ENCODE results near the gene BCO2.
"Not testable (repeated sequence)": the region's sequence is repeated elsewhere in the genome, so short reads cannot be mapped to it uniquely, and the experiment has no call there.

Gene BCO2

DNA sequence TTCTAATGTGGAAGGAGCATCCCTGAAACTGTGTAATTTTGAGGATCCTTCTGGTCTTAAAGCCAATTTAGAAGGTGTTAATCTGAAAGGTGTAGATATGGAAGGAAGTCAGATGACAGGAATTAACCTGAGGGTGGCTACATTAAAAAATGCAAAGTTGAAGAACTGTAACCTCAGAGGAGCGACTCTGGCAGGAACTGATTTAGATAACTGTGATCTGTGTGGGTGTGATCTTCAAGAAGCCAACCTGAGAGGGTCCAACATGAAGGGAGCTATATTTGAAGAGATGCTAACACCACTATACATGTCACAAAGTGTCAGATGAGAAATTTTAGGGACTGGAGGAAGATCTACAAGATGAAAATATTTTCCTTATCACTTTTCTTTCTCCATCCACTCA lies 7.6 kb downstream of the BCO2 start:
- TF ChIP-seq ZFX (IDR thresholded peaks at IDR 0.05) = no peak
- TF ChIP-seq, protein P1, sequence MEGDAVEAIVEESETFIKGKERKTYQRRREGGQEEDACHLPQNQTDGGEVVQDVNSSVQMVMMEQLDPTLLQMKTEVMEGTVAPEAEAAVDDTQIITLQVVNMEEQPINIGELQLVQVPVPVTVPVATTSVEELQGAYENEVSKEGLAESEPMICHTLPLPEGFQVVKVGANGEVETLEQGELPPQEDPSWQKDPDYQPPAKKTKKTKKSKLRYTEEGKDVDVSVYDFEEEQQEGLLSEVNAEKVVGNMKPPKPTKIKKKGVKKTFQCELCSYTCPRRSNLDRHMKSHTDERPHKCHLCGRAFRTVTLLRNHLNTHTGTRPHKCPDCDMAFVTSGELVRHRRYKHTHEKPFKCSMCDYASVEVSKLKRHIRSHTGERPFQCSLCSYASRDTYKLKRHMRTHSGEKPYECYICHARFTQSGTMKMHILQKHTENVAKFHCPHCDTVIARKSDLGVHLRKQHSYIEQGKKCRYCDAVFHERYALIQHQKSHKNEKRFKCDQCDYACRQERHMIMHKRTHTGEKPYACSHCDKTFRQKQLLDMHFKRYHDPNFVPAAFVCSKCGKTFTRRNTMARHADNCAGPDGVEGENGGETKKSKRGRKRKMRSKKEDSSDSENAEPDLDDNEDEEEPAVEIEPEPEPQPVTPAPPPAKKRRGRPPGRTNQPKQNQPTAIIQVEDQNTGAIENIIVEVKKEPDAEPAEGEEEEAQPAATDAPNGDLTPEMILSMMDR (conservative IDR thresholded peaks at IDR 0.05) = no peak
- H3K27ac ChIP-seq = no peak overlapping the region

DNA sequence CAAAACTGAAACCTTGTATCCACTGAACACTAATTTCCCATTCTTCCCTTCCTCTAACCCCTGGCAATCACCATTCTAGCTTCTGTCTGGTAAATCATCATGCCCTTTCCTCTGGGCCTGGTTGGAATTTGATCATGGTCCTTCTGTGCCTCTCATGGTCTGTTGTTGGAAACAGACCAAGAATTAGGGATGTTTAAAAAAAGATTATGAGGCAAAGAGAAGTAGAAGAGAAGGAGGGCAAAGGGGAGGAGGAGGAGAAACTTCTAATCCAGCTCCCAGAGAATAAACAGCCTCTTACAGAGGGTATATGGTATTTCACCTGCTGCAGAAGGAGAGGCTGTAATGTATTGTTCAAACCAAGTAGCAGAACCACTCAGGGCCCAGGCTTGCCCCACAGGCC lies 10.6 kb downstream of the BCO2 start:
- no peak overlapping the region for H3K27ac ChIP-seq
- TF ChIP-seq ZFX (IDR thresholded peaks at IDR 0.05) = no peak
- TF ChIP-seq, protein P1 (conservative IDR thresholded peaks at IDR 0.05) = no peak

DNA sequence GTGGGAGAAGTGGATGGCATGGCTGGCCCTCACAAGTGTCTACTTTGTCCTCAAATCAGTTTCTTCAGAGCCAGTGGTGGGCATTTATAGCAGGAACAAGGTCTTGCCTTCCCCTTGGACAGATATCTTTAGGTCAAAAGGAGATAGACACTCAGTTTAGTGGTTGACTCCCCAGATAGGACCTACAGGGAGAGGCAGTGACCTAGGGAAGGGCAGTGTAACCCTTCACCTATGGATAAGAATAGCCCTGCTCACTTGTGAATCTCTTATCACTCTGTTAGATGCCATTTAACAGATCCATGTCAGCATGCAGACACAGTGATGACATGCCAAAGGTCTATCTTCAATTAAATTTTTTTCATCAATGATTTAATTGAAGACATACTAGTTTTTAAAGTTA lies 11.0 kb downstream of the BCO2 start:
- no peak overlapping the region for H3K27ac ChIP-seq
- TF ChIP-seq ZFX (IDR thresholded peaks at IDR 0.05) = no peak
- TF ChIP-seq, protein P1 (conservative IDR thresholded peaks at IDR 0.05) = no peak

DNA sequence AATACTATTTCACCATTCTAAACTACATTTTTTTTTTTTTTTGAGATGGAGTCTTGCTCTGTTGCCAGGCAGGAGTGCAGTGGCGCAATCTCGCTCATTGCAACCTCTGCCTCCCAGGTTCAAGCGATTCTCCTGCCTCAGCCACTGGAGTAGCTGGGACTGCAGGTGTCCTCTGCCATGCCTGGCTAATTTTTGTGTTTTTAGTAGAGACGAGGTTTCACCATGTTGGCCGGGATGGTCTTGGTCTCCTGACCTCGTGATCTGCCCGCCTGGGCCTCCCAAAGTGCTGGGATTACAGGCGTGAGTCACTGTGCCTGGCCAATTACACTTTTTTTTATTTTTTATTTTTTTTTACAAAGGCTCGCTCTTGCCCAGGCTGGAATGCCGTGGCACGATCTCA lies 19.8 kb downstream of the BCO2 start:
- not testable (repeated sequence) for H3K27ac ChIP-seq

DNA sequence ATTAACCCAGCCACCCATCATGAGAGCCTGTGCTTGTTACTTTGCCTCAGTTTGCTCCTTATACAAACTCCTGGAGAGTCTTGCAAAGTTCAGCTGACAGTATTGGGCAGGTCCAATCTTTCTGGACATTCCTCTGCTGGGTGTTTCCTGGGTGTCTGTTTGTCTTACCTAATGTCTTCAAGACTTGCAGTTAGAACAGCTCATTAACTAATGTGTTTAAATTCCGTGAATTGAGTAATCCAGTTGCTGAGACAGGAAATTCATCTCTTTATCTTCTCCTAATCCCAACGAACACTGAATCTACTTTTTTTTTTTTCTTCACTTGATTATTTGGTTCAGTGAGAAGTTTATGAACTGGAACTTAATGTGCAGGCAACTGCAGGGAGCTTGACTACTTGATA lies 20.6 kb downstream of the BCO2 start:
- H3K27ac ChIP-seq = no peak overlapping the region
- TF ChIP-seq, protein P1 (conservative IDR thresholded peaks at IDR 0.05) = no peak
- TF ChIP-seq ZFX (IDR thresholded peaks at IDR 0.05) = no peak

DNA sequence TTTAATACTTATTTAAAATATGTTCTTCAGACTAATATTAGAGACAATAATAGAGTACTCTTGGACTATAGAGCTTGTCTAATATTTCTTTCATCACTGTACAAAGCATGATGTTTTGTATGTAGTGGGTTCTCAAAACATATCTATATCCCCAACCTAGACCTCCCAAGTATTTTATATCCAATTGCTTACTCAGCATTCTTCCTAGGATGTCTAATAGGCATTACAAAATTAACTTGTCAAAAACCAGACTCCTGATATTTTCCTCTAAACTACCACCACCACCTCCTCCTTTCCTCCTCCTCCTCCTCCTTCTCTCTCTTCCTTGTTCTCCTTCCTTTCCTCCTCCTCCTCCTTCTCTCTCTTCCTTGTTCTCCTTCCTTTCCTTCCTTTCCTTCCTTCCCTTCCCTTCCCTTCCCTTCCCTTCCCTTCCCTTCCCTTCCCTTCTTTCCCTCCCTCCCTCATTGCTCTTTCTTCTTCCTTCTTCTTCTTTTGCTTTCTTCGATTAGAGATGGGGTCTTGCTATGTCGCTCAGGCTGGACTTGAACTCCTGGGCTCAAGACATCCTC lies 21.3 kb downstream of the BCO2 start:
- TF ChIP-seq, protein P1 (conservative IDR thresholded peaks at IDR 0.05) = no peak
- TF ChIP-seq ZFX (IDR thresholded peaks at IDR 0.05) = no peak
- no peak overlapping the region for H3K27ac ChIP-seq

DNA sequence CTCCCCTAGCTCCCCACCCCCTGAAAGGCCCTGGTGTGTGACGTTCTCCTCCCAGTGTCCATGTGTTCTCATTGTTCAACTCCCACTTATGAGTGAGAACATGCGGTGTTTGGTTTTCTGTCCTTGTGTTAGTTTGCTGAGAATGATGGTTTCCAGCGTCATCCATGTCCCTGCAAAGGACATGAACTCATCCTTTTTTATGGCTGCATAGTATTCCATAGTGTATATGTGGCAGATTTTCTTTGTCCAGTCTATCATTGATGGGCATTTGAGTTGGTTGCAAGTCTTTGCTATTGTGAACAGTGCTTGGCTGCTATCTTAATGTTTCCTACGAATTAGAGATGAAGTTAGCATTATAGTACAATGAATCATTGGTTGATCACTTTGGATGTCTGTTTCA lies 23.8 kb downstream of the BCO2 start:
- H3K27ac ChIP-seq = not testable (repeated sequence)

DNA sequence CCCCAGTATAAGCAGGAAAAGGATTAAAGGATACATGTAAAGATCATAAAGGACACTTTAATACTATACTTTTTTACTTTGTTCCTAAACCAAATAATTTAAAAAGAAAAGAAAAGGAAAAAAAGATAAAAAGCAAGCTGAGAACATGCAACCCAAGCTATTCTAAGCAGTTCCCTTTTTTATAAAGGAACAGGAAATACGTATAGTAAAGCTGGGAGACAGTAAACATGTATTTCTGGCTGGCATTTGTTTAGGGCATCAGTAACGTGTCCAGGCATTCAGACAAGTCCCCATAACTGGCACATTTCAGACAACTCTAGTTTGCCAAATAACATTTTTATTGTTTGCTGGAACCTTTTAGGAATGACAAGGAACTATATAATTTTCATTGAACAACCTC lies 24.9 kb downstream of the BCO2 start:
- H3K27ac ChIP-seq = no peak overlapping the region
- no peak for TF ChIP-seq ZFX (IDR thresholded peaks at IDR 0.05)
- TF ChIP-seq, protein P1 (conservative IDR thresholded peaks at IDR 0.05) = no peak

Measured in C4-2B (cell line).